ENCODE measurements around the gene RSKR. TPM values are rescaled to one million over a fixed set of nuclear protein-coding genes. Genes with fewer than 3 reads are reported as not detected.
"Not testable (repeated sequence)": the region's sequence is repeated elsewhere in the genome, so short reads cannot be mapped to it uniquely, and the experiment has no call there.

Gene RSKR
- total RNA-seq, 4 donors from 2014 or later, result 4.2 to 13.1 (median 9.5) TPM

- TF ChIP-seq POLR2A (IDR thresholded peaks at IDR 0.05) (no peak), CTCF (IDR thresholded peaks at IDR 0.05) (no peak)
- DNase-seq, result no peak
- WGBS, 2 donors, result 33 to 45% methylated on average over 2 of the region's 2 CpGs
- peaks cover 33 to 36% of the 10 kb centered on the region in 2 donors for H3K36me3 ChIP-seq
- intact Hi-C loops (cut with DNase I), result loop anchor here (2.0 to 5.0 kb wide), 2 partner anchors 66 to 120 kb away; no protein-coding TSS in a partner anchor
- H3K4me1 ChIP-seq, result peaks cover 0 to 6% of the 10 kb centered on the region in 2 donors
- H3K27me3 ChIP-seq, result no peaks in the 10 kb centered on the region
- H3K4me3 ChIP-seq (replicated peaks in 1 of 3), result no peak overlapping the region
- H3K9me3 ChIP-seq, result no peaks in the 10 kb centered on the region
- H3K27ac ChIP-seq, result peak overlapping the region in 1 of 3 donors; percentile 15
These were observed 1.5 kb downstream of the RSKR start for GRCh38 chr17:28612531-28612930.

GRCh38 chr17:28610376-28610775, 3.6 kb downstream of the RSKR start:
- no peaks in the 10 kb centered on the region for H3K9me3 ChIP-seq
- no peaks in the 10 kb centered on the region for H3K27me3 ChIP-seq
- peaks cover 0 to 9% of the 10 kb centered on the region in 2 donors for H3K4me1 ChIP-seq
- no peak for TF ChIP-seq POLR2A (IDR thresholded peaks at IDR 0.05)
- no peak for TF ChIP-seq CTCF (IDR thresholded peaks at IDR 0.05)
- DNase-seq, result no peak
- no peak overlapping the region for H3K4me3 ChIP-seq (replicated peaks in 1 of 3)
- peaks cover 12 to 15% of the 10 kb centered on the region in 2 donors for H3K36me3 ChIP-seq
- intact Hi-C loops (cut with DNase I), result loop anchor here (5.0 kb wide), 1 partner anchor 118 kb away; no protein-coding TSS in a partner anchor
- WGBS, 2 donors, result 88 to 91% methylated on average over 8 of the region's 8 CpGs
- no peak overlapping the region for H3K27ac ChIP-seq

- H3K9me3 ChIP-seq; H3K36me3 ChIP-seq; H3K27me3 ChIP-seq; DNase-seq; intact Hi-C loops (cut with DNase I): not testable (repeated sequence)
- Histone ChIP-seq H3K4me3 (replicated peaks in 1 of 3) (peak overlapping the region in 1 of 3 donors; percentile 17), H3K4me1 (peaks cover 0 to 21% of the 10 kb centered on the region in 2 donors), H3K27ac (peak overlapping the region in 2 of 3 donors; percentile 42 to 76)
- WGBS, 2 donors, result 80 to 88% methylated on average over 2 to 3 of the region's 31 CpGs
These were observed 10.0 kb downstream of the RSKR start for GRCh38 chr17:28604031-28604430.

GRCh38 chr17:28599311-28600184, 14.4 kb downstream of the RSKR start:
- Histone ChIP-seq H3K4me1 (peaks cover 6 to 24% of the 10 kb centered on the region in 2 donors), H3K4me3 (replicated peaks in 1 of 3) (peak overlapping the region; percentile 24 to 58 (median 29)), H3K9me3 (no peaks in the 10 kb centered on the region), H3K27me3 (no peaks in the 10 kb centered on the region), H3K27ac (peak overlapping the region; percentile 71 to 84 (median 83)), H3K36me3 (no peaks in the 10 kb centered on the region)
- no peak for TF ChIP-seq CTCF (IDR thresholded peaks at IDR 0.05)
- no peak for TF ChIP-seq POLR2A (IDR thresholded peaks at IDR 0.05)
- intact Hi-C loops (cut with DNase I), result no loop called here
- WGBS, 2 donors, result 16 to 30% methylated on average over 25 to 40 of the region's 40 CpGs
- peak; percentile 52 to 60 for DNase-seq

GRCh38 chr17:28598799-28599310, 15.1 kb downstream of the RSKR start, which contains the start of gene SPAG5:
SPAG5 (minus strand) TSS chr17:28599025; CDS start chr17:28598946, 79 bp downstream.
- no peaks in the 10 kb centered on the region for H3K9me3 ChIP-seq
- intact Hi-C loops (cut with DNase I), result no loop called here
- H3K27ac ChIP-seq, result peak within 1 kb of the TSS; percentile 71 to 84 (median 83)
- H3K4me1 ChIP-seq, result peaks cover 6 to 24% of the 10 kb centered on the region in 2 donors
- no peaks in the 10 kb centered on the region for H3K27me3 ChIP-seq
- H3K36me3 ChIP-seq, result no peaks in the 10 kb centered on the region
- peak within 1 kb of the TSS; percentile 24 to 58 (median 29) for H3K4me3 ChIP-seq (replicated peaks in 1 of 3)
- WGBS, 2 donors, result 1 to 2% methylated on average over 16 to 19 of the region's 44 CpGs
- DNase-seq, result peak; percentile 95 to 96
- peak; percentile 69 to 91 for TF ChIP-seq POLR2A (IDR thresholded peaks at IDR 0.05)
- no peak for TF ChIP-seq CTCF (IDR thresholded peaks at IDR 0.05)
